Activated CD4-positive, alpha-beta T cell treated with anti-CD3 and anti-CD28 coated beads, Interleukin-2, amount 10 ng/mL, durations not matched to agents 7 days and 5 days (primary cell): Measurements from ENCODE around the gene ABCA8. TPM values are rescaled to one million over a fixed set of nuclear protein-coding genes. Genes with fewer than 3 reads are reported as not detected.
"Not testable (repeated sequence)": the region's sequence is repeated elsewhere in the genome, so short reads cannot be mapped to it uniquely, and the experiment has no call there.

Experiments used
- CTCF ChIA-PET: fragments of 350-600 bp; sonication (Branson Sonifier 250); formaldehyde crosslinking; loops from one replicate; lab custom pipeline; 2021; ENCODE audit warnings: antibody characterized with exemption; lab: Charles Lee
- POLR2A ChIA-PET: fragments of 350-600 bp; sonication (Branson Sonifier 250); formaldehyde crosslinking; loops from one replicate; lab custom pipeline; 2021; ENCODE audit warnings: antibody characterized with exemption; lab: Charles Lee
- DNase-seq: peaks from one replicate; pipeline ENCODE4 v3.0.0-alpha.2; 2020
- H3K27ac Mint-ChIP-seq: one replicate; pipeline ENCODE4 v1.8.0; 2021; ENCODE audit warnings: mild to moderate bottlenecking, moderate library complexity, mixed read lengths
- H3K27me3 Mint-ChIP-seq: one replicate; pipeline ENCODE4 v1.8.0; 2021; ENCODE audit warnings: mixed read lengths
- H3K36me3 Mint-ChIP-seq: one replicate; pipeline ENCODE4 v1.8.0; 2021; ENCODE audit warnings: low read depth, mixed read lengths
- H3K4me1 Mint-ChIP-seq: one replicate; pipeline ENCODE4 v1.8.0; 2021; ENCODE audit warnings: mixed read lengths
- H3K4me3 Mint-ChIP-seq: one replicate; pipeline ENCODE4 v1.8.0; 2021; ENCODE audit warnings: mild to moderate bottlenecking, moderate library complexity, mixed read lengths
- H3K9me3 Mint-ChIP-seq: one replicate; pipeline ENCODE4 v1.8.0; 2021; ENCODE audit warnings: mixed read lengths
- total RNA-seq, 2 experiments: library from RNA; stranded (reverse); gene quantifications; one replicate each; pipeline ENCODE4 v1.2.3, GENCODE V29; 2021

Gene ABCA8
- total RNA-seq, 2 experiments from 2014 or later: not detected

- no peaks in the 10 kb centered on the region for H3K4me1 Mint-ChIP-seq
- H3K27me3 Mint-ChIP-seq: no peaks in the 10 kb centered on the region
- CTCF ChIA-PET: no interaction called here
- H3K27ac Mint-ChIP-seq: no peak overlapping the region
- H3K4me3 Mint-ChIP-seq: no peak overlapping the region
- DNase-seq: no peak
- no peaks in the 10 kb centered on the region for H3K36me3 Mint-ChIP-seq
- H3K9me3 Mint-ChIP-seq: no peaks in the 10 kb centered on the region
- POLR2A ChIA-PET: no interaction called here
These were observed 104.3 kb downstream of the ABCA8 start for GRCh38 chr17:68850749-68851510.

GRCh38 chr17:68849673-68850610 lies 105.2 kb downstream of the ABCA8 start:
- no peak for DNase-seq
- Mint-ChIP-seq H3K36me3 (no peaks in the 10 kb centered on the region), H3K27me3 (no peaks in the 10 kb centered on the region), H3K9me3 (no peaks in the 10 kb centered on the region), H3K27ac (no peak overlapping the region), H3K4me3 (no peak overlapping the region), H3K4me1 (no peaks in the 10 kb centered on the region)
- CTCF ChIA-PET: no interaction called here
- POLR2A ChIA-PET: no interaction called here

- Mint-ChIP-seq H3K27me3 (no peaks in the 10 kb centered on the region), H3K36me3 (no peaks in the 10 kb centered on the region), H3K4me3 (no peak overlapping the region), H3K4me1 (no peaks in the 10 kb centered on the region), H3K27ac (no peak overlapping the region), H3K9me3 (no peaks in the 10 kb centered on the region)
- POLR2A ChIA-PET: no interaction called here
- DNase-seq: no peak
- CTCF ChIA-PET: no interaction called here
These were observed 107.5 kb downstream of the ABCA8 start for GRCh38 chr17:68847711-68848110.

- H3K4me1 Mint-ChIP-seq: no peaks in the 10 kb centered on the region
- H3K36me3 Mint-ChIP-seq: no peaks in the 10 kb centered on the region
- H3K9me3 Mint-ChIP-seq: no peaks in the 10 kb centered on the region
- H3K27me3 Mint-ChIP-seq: no peaks in the 10 kb centered on the region
- CTCF ChIA-PET: no interaction called here
- POLR2A ChIA-PET: no interaction called here
- DNase-seq: no peak
- H3K27ac Mint-ChIP-seq: no peak overlapping the region
- no peak overlapping the region for H3K4me3 Mint-ChIP-seq
These were observed 111.7 kb downstream of the ABCA8 start for GRCh38 chr17:68843522-68843921.

- no peaks in the 10 kb centered on the region for H3K27me3 Mint-ChIP-seq
- no peak overlapping the region for H3K27ac Mint-ChIP-seq
- ChIA-PET CTCF (no interaction called here), POLR2A (no interaction called here)
- no peaks in the 10 kb centered on the region for H3K9me3 Mint-ChIP-seq
- H3K4me3 Mint-ChIP-seq: no peak overlapping the region
- no peaks in the 10 kb centered on the region for H3K4me1 Mint-ChIP-seq
- no peaks in the 10 kb centered on the region for H3K36me3 Mint-ChIP-seq
- DNase-seq: no peak
These were observed 115.1 kb downstream of the ABCA8 start for GRCh38 chr17:68840073-68840472.

- no peaks in the 10 kb centered on the region for H3K9me3 Mint-ChIP-seq
These were observed 120.1 kb downstream of the ABCA8 start for GRCh38 chr17:68835071-68835470.

GRCh38 chr17:68834328-68834836 lies 120.8 kb downstream of the ABCA8 start:
- Mint-ChIP-seq H3K4me1 (no peaks in the 10 kb centered on the region), H3K36me3 (no peaks in the 10 kb centered on the region), H3K4me3 (no peak overlapping the region), H3K27ac (no peak overlapping the region), H3K27me3 (peaks cover 3% of the 10 kb centered on the region), H3K9me3 (no peaks in the 10 kb centered on the region)
- DNase-seq: no peak
- ChIA-PET POLR2A (no interaction called here), CTCF (no interaction called here)

More at GRCh38 chr17:68835071-68835470, 120.1 kb downstream of the ABCA8 start:
- Mint-ChIP-seq H3K4me3 (no peak overlapping the region), H3K36me3 (no peaks in the 10 kb centered on the region), H3K4me1 (no peaks in the 10 kb centered on the region), H3K27me3 (peaks cover 3% of the 10 kb centered on the region), H3K27ac (no peak overlapping the region)
- POLR2A ChIA-PET: no interaction called here
- CTCF ChIA-PET: no interaction called here
- no peak for DNase-seq

GRCh38 chr17:68832109-68832802 lies 122.9 kb downstream of the ABCA8 start:
- CTCF ChIA-PET: no interaction called here
- H3K36me3 Mint-ChIP-seq: no peaks in the 10 kb centered on the region
- no peak overlapping the region for H3K27ac Mint-ChIP-seq
- H3K9me3 Mint-ChIP-seq: no peaks in the 10 kb centered on the region
- no peak for DNase-seq
- POLR2A ChIA-PET: no interaction called here
- H3K4me1 Mint-ChIP-seq: no peaks in the 10 kb centered on the region
- H3K27me3 Mint-ChIP-seq: peaks cover 3% of the 10 kb centered on the region
- no peak overlapping the region for H3K4me3 Mint-ChIP-seq

- Mint-ChIP-seq H3K9me3 (no peaks in the 10 kb centered on the region), H3K36me3 (no peaks in the 10 kb centered on the region), H3K4me3 (no peak overlapping the region), H3K27me3 (peaks cover 3% of the 10 kb centered on the region), H3K27ac (no peak overlapping the region), H3K4me1 (no peaks in the 10 kb centered on the region)
- DNase-seq: no peak
- ChIA-PET POLR2A (no interaction called here), CTCF (no interaction called here)
These were observed 124.0 kb downstream of the ABCA8 start for GRCh38 chr17:68831170-68831569.

- CTCF ChIA-PET: no interaction called here
- Mint-ChIP-seq H3K4me1 (no peaks in the 10 kb centered on the region), H3K27me3 (peaks cover 3% of the 10 kb centered on the region), H3K9me3 (no peaks in the 10 kb centered on the region), H3K4me3 (no peak overlapping the region), H3K36me3 (no peaks in the 10 kb centered on the region), H3K27ac (no peak overlapping the region)
- POLR2A ChIA-PET: no interaction called here
- no peak for DNase-seq
These were observed 124.9 kb downstream of the ABCA8 start for GRCh38 chr17:68830313-68830712.

- Mint-ChIP-seq H3K36me3 (no peaks in the 10 kb centered on the region), H3K9me3 (no peaks in the 10 kb centered on the region), H3K27ac (no peak overlapping the region), H3K4me1 (no peaks in the 10 kb centered on the region), H3K4me3 (no peak overlapping the region), H3K27me3 (peaks cover 3% of the 10 kb centered on the region)
- ChIA-PET CTCF (no interaction called here), POLR2A (no interaction called here)
- DNase-seq: no peak
These were observed 126.0 kb downstream of the ABCA8 start for GRCh38 chr17:68829211-68829610.

GRCh38 chr17:68824707-68825106 lies 130.5 kb downstream of the ABCA8 start:
- no peak overlapping the region for H3K27ac Mint-ChIP-seq
- CTCF ChIA-PET: no interaction called here
- H3K27me3 Mint-ChIP-seq: no peaks in the 10 kb centered on the region
- DNase-seq: no peak
- H3K36me3 Mint-ChIP-seq: no peaks in the 10 kb centered on the region
- POLR2A ChIA-PET: no interaction called here
- no peaks in the 10 kb centered on the region for H3K9me3 Mint-ChIP-seq
- H3K4me3 Mint-ChIP-seq: no peak overlapping the region
- no peaks in the 10 kb centered on the region for H3K4me1 Mint-ChIP-seq

- not testable (repeated sequence) for H3K4me1 Mint-ChIP-seq
These were observed 131.0 kb downstream of the ABCA8 start for GRCh38 chr17:68824185-68824584.

More at GRCh38 chr17:68824185-68824584, 131.0 kb downstream of the ABCA8 start:
- CTCF ChIA-PET, H3K9me3 Mint-ChIP-seq, POLR2A ChIA-PET, H3K36me3 Mint-ChIP-seq, H3K27ac Mint-ChIP-seq, H3K27me3 Mint-ChIP-seq, DNase-seq, H3K4me3 Mint-ChIP-seq: not testable (repeated sequence)
